ENCODE measurements around the gene TRABD2A.

Gene TRABD2A

GRCh38 chr2:84849271-84849952 lies 31.5 kb downstream of the TRABD2A start:
- DNase-seq, result peak in 4 of 6 experiments; percentile 15 to 53 (median 46)

GRCh38 chr2:84847326-84848050 lies 33.4 kb downstream of the TRABD2A start:
- DNase-seq, result no peak

- no peak for DNase-seq
Observed at GRCh38 chr2:84846741-84847142, 34.1 kb downstream of the TRABD2A start.

- DNase-seq, result peak; percentile 22 to 86 (median 58)
Observed at GRCh38 chr2:84846041-84846663, 34.7 kb downstream of the TRABD2A start.

- DNase-seq, result peak in 1 of 6 experiments; percentile 11
Observed at GRCh38 chr2:84844141-84844540, 36.7 kb downstream of the TRABD2A start.

- peak in 4 of 6 experiments; percentile 26 to 76 (median 68) for DNase-seq
Observed at GRCh38 chr2:84841577-84841976, 39.3 kb downstream of the TRABD2A start.

GRCh38 chr2:84840306-84840705 lies 40.6 kb downstream of the TRABD2A start:
- DNase-seq, result peak in 2 of 6 experiments; percentile 37 to 44

- DNase-seq, result peak in 2 of 6 experiments; percentile 29 to 46
Observed at GRCh38 chr2:84839851-84840250, 41.0 kb downstream of the TRABD2A start.

GRCh38 chr2:84838434-84839145 lies 42.3 kb downstream of the TRABD2A start:
- no peak for DNase-seq

GRCh38 chr2:84836215-84836614 lies 44.7 kb downstream of the TRABD2A start:
- no peak for DNase-seq

GRCh38 chr2:84833481-84834150 lies 47.3 kb downstream of the TRABD2A start:
- DNase-seq, result no peak

- peak in 2 of 6 experiments; percentile 23 to 46 for DNase-seq
Observed at GRCh38 chr2:84832772-84833461, 48.0 kb downstream of the TRABD2A start.

- DNase-seq, result no peak
Observed at GRCh38 chr2:84830758-84831500, 50.0 kb downstream of the TRABD2A start.

GRCh38 chr2:84830095-84830494 lies 50.8 kb downstream of the TRABD2A start:
- no peak for DNase-seq

- DNase-seq, result no peak
Observed at GRCh38 chr2:84829693-84830092, 51.2 kb downstream of the TRABD2A start.

- no peak for DNase-seq
Observed at GRCh38 chr2:84827978-84828575, 52.8 kb downstream of the TRABD2A start.

GRCh38 chr2:84823788-84824187 lies 57.1 kb downstream of the TRABD2A start:
- DNase-seq, result no peak

- no peak for DNase-seq
Observed at GRCh38 chr2:84823229-84823628, 57.7 kb downstream of the TRABD2A start.

GRCh38 chr2:84821806-84822205 lies 59.1 kb downstream of the TRABD2A start:
- no peak for DNase-seq

- no peak for DNase-seq
Observed at GRCh38 chr2:84817239-84817655, 63.6 kb downstream of the TRABD2A start.

All from stimulated activated naive CD4-positive, alpha-beta T cell (primary cell).